Hepatocyte (in vitro differentiated cells): ENCODE data around the gene SRD5A1.

ENCODE experiments used
- EZH2 ChIP-seq: fragments of 200-600 bp; sonication (generic); IDR thresholded peaks from 2 replicates; pipeline ENCODE4 v1.6.1; 2016; ENCODE audit warnings: antibody characterized with exemption, mild to moderate bottlenecking, borderline replicate concordance
- EZH2phosphoT487 ChIP-seq: fragments of 200-600 bp; sonication (generic); IDR thresholded peaks from one replicate; pipeline ENCODE4 v1.6.1; 2018; ENCODE audit warnings: antibody characterized with exemption, mild to moderate bottlenecking, low read depth, moderate library complexity; ENCODE audit not compliant: unreplicated experiment, severe bottlenecking
- TF ChIP-seq, protein P1 (sequence below): fragments of 200-600 bp; sonication (generic); IDR thresholded peaks from 2 replicates; pipeline ENCODE4 v1.5.1; 2016; ENCODE audit warnings: antibody characterized with exemption, mild to moderate bottlenecking; ENCODE audit not compliant: poor library complexity

GRCh38 chr5:6674421-6674820 is 41.2 kb downstream of the SRD5A1 start:
- TF ChIP-seq EZH2 (no peak), EZH2phosphoT487 (no peak)
- TF ChIP-seq, protein P1, sequence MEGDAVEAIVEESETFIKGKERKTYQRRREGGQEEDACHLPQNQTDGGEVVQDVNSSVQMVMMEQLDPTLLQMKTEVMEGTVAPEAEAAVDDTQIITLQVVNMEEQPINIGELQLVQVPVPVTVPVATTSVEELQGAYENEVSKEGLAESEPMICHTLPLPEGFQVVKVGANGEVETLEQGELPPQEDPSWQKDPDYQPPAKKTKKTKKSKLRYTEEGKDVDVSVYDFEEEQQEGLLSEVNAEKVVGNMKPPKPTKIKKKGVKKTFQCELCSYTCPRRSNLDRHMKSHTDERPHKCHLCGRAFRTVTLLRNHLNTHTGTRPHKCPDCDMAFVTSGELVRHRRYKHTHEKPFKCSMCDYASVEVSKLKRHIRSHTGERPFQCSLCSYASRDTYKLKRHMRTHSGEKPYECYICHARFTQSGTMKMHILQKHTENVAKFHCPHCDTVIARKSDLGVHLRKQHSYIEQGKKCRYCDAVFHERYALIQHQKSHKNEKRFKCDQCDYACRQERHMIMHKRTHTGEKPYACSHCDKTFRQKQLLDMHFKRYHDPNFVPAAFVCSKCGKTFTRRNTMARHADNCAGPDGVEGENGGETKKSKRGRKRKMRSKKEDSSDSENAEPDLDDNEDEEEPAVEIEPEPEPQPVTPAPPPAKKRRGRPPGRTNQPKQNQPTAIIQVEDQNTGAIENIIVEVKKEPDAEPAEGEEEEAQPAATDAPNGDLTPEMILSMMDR, result no peak
